HEK293 (cell line): Measurements from ENCODE around the gene STX11.

Experiments used
- CTCF ChIA-PET: fragments of 350-600 bp; formaldehyde crosslinking; extraction: SDS; loops from one replicate; lab custom pipeline; 2021; ENCODE audit warnings: antibody characterized with exemption; lab: Yijun Ruan, JAX
- POLR2A ChIA-PET: fragments of 300-600 bp; formaldehyde crosslinking; extraction: SDS; loops from one replicate; lab custom pipeline; 2020; ENCODE audit warnings: antibody characterized with exemption, inconsistent platforms; lab: Yijun Ruan, JAX
- H3K27ac ChIP-seq: fragments of 200-500 bp; sonication (Bioruptor generic); 2 replicates; pipeline ENCODE4 v1.5.1; 2014; ENCODE audit warnings: low read depth, low read length, control low read depth, inconsistent platforms; ENCODE audit errors: extremely low read depth
- H3K36me3 ChIP-seq, 2 experiments: fragments of 200-500 bp in 1 of 2; sonication (Bioruptor generic) in 1 of 2; 1 replicate in 1 of 2; 2 replicates in 1 of 2; pipeline ENCODE4 v1.5.1; 2014 to 2017; ENCODE audit warnings: inconsistent platforms in 2 of 2, low read length in 2 of 2; ENCODE audit not compliant: control insufficient read depth in 2 of 2, insufficient read depth in 1 of 2
- H3K4me1 ChIP-seq: fragments of 200-500 bp; sonication (Bioruptor generic); 2 replicates; pipeline ENCODE4 v1.5.1; 2014; ENCODE audit warnings: mild to moderate bottlenecking, low read length, inconsistent platforms; ENCODE audit not compliant: control insufficient read depth, insufficient read depth
- H3K4me3 ChIP-seq: 2 replicates; pipeline ENCODE4 v1.5.1; 2011; ENCODE audit warnings: low read depth, mild to moderate bottlenecking, control low read depth, low read length, moderate library complexity
- H3K9me3 ChIP-seq: fragments of 200-500 bp; sonication (Bioruptor generic); 2 replicates; pipeline ENCODE4 v1.5.1; 2014; ENCODE audit warnings: low read depth, low read length, inconsistent platforms; ENCODE audit not compliant: control insufficient read depth, insufficient read depth
- GFI1B ChIP-seq: fragments of 450-650 bp; formaldehyde crosslinking; IDR thresholded peaks from 2 replicates; pipeline ENCODE4 v1.5.1; 2016; ENCODE audit warnings: missing biosample characterization, missing genetic modification characterization
- GLIS1 ChIP-seq: fragments of 450-650 bp; formaldehyde crosslinking; IDR thresholded peaks from 2 replicates; pipeline ENCODE4 v1.5.1; 2016; ENCODE audit warnings: missing biosample characterization, missing genetic modification characterization
- REPIN1 ChIP-seq: fragments of 450-650 bp; formaldehyde crosslinking; IDR thresholded peaks from 2 replicates; pipeline ENCODE4 v1.5.1; 2017; ENCODE audit warnings: missing biosample characterization, missing genetic modification characterization, low read depth
- SCRT1 ChIP-seq: fragments of 450-650 bp; formaldehyde crosslinking; IDR thresholded peaks from 2 replicates; pipeline ENCODE4 v1.5.1; 2016; ENCODE audit warnings: missing biosample characterization, missing genetic modification characterization, borderline replicate concordance
- TRIM28 ChIP-seq: IDR thresholded peaks from 2 replicates; pipeline ENCODE4 v1.6.1; 2011; ENCODE audit warnings: low read length, control low read depth, borderline replicate concordance
- ZNF112 ChIP-seq: fragments of 450-650 bp; formaldehyde crosslinking; IDR thresholded peaks from 2 replicates; pipeline ENCODE4 v1.5.0; 2017; ENCODE audit warnings: missing biosample characterization, missing genetic modification characterization
- ZNF146 ChIP-seq: fragments of 450-650 bp; formaldehyde crosslinking; IDR thresholded peaks from 2 replicates; pipeline ENCODE4 v1.5.1; 2016; ENCODE audit warnings: missing biosample characterization, missing genetic modification characterization
- ZNF280D ChIP-seq: fragments of 450-650 bp; formaldehyde crosslinking; IDR thresholded peaks from 2 replicates; pipeline ENCODE4 v1.5.1; 2016; ENCODE audit warnings: missing biosample characterization, missing genetic modification characterization
- ZNF335 ChIP-seq: fragments of 450-650 bp; formaldehyde crosslinking; conservative IDR thresholded peaks from 2 replicates; pipeline ENCODE4 v1.5.1; 2016; ENCODE audit warnings: missing biosample characterization, missing genetic modification characterization
- ZNF394 ChIP-seq: fragments of 450-650 bp; formaldehyde crosslinking; IDR thresholded peaks from 2 replicates; pipeline ENCODE4 v1.5.1; 2016; ENCODE audit warnings: missing biosample characterization, missing genetic modification characterization, mild to moderate bottlenecking, moderate library complexity, borderline replicate concordance
- ZNF514 ChIP-seq: fragments of 450-650 bp; formaldehyde crosslinking; IDR thresholded peaks from 2 replicates; pipeline ENCODE4 v1.5.1; 2016; ENCODE audit warnings: missing biosample characterization, missing genetic modification characterization
- ZNF518A ChIP-seq: fragments of 450-650 bp; formaldehyde crosslinking; conservative IDR thresholded peaks from 2 replicates; pipeline ENCODE4 v1.5.1; 2016; ENCODE audit warnings: low read depth, missing biosample characterization, missing genetic modification characterization
- ZNF521 ChIP-seq: fragments of 450-650 bp; formaldehyde crosslinking; IDR thresholded peaks from 2 replicates; pipeline ENCODE4 v1.5.1; 2017; ENCODE audit warnings: missing biosample characterization, mild to moderate bottlenecking, missing genetic modification characterization
- ZNF530 ChIP-seq: fragments of 450-650 bp; formaldehyde crosslinking; IDR thresholded peaks from 2 replicates; pipeline ENCODE4 v1.5.1; 2016; ENCODE audit warnings: low read depth, missing biosample characterization, missing genetic modification characterization
- TF ChIP-seq, protein P1 (sequence below): fragments of 450-650 bp; formaldehyde crosslinking; IDR thresholded peaks from 2 replicates; pipeline ENCODE4 v1.5.1; 2016; ENCODE audit warnings: missing biosample characterization, missing genetic modification characterization
- TF ChIP-seq, protein P2 (sequence below): fragments of 450-650 bp; formaldehyde crosslinking; IDR thresholded peaks from 2 replicates; pipeline ENCODE4 v1.5.1; 2016; ENCODE audit warnings: missing biosample characterization, missing genetic modification characterization, borderline replicate concordance
- TF ChIP-seq, protein P3 (sequence below): fragments of 450-650 bp; formaldehyde crosslinking; IDR thresholded peaks from 2 replicates; pipeline ENCODE4 v1.5.1; 2016; ENCODE audit warnings: missing biosample characterization, missing genetic modification characterization, borderline replicate concordance

The STX11 gene

GRCh38 chr6:144144996-144145395, 5.3 kb upstream of the STX11 start (continued):
- TF ChIP-seq ZNF514 (tag by site-specific recombination): no peak
- TF ChIP-seq ZNF280D (tag by site-specific recombination): no peak
- no peak for TF ChIP-seq GFI1B
- TF ChIP-seq TRIM28: no peak
- TF ChIP-seq, protein P1, sequence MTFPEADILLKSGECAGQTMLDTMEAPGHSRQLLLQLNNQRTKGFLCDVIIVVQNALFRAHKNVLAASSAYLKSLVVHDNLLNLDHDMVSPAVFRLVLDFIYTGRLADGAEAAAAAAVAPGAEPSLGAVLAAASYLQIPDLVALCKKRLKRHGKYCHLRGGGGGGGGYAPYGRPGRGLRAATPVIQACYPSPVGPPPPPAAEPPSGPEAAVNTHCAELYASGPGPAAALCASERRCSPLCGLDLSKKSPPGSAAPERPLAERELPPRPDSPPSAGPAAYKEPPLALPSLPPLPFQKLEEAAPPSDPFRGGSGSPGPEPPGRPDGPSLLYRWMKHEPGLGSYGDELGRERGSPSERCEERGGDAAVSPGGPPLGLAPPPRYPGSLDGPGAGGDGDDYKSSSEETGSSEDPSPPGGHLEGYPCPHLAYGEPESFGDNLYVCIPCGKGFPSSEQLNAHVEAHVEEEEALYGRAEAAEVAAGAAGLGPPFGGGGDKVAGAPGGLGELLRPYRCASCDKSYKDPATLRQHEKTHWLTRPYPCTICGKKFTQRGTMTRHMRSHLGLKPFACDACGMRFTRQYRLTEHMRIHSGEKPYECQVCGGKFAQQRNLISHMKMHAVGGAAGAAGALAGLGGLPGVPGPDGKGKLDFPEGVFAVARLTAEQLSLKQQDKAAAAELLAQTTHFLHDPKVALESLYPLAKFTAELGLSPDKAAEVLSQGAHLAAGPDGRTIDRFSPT (tag by site-specific recombination): no peak

DNA sequence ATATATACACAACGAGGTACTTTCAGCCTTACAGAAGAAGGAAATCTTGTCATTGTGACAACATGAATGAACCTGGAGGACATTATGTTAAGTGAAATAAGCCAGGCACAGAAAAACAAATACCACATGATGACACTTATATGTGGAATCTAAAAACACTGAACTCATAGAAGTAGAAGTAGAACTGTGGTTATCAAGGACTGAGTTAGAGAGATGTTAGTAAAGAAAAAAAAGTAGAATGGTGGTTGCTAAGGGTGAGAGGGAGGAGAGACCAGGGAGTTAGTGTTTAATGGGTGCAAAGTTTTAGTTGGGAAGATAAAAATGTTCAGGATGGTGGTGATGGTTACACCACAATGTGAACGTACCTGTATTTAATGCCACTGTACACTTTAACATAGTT, 4.8 kb upstream of the STX11 start:
- Histone ChIP-seq H3K27ac (no peak overlapping the region), H3K4me1 (no peaks in the 10 kb centered on the region), H3K9me3 (no peaks in the 10 kb centered on the region), H3K4me3 (no peak overlapping the region), H3K36me3 (no peaks in the 10 kb centered on the region)
- ChIA-PET POLR2A (no interaction called here), CTCF (no interaction called here)
- no peak for TF ChIP-seq REPIN1
- TF ChIP-seq GLIS1 (tag by site-specific recombination): no peak
- TF ChIP-seq, protein P2, sequence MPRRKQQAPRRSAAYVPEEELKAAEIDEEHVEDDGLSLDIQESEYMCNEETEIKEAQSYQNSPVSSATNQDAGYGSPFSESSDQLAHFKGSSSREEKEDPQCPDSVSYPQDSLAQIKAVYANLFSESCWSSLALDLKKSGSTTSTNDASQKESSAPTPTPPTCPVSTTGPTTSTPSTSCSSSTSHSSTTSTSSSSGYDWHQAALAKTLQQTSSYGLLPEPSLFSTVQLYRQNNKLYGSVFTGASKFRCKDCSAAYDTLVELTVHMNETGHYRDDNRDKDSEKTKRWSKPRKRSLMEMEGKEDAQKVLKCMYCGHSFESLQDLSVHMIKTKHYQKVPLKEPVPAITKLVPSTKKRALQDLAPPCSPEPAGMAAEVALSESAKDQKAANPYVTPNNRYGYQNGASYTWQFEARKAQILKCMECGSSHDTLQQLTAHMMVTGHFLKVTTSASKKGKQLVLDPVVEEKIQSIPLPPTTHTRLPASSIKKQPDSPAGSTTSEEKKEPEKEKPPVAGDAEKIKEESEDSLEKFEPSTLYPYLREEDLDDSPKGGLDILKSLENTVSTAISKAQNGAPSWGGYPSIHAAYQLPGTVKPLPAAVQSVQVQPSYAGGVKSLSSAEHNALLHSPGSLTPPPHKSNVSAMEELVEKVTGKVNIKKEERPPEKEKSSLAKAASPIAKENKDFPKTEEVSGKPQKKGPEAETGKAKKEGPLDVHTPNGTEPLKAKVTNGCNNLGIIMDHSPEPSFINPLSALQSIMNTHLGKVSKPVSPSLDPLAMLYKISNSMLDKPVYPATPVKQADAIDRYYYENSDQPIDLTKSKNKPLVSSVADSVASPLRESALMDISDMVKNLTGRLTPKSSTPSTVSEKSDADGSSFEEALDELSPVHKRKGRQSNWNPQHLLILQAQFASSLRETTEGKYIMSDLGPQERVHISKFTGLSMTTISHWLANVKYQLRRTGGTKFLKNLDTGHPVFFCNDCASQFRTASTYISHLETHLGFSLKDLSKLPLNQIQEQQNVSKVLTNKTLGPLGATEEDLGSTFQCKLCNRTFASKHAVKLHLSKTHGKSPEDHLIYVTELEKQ (tag by site-specific recombination): no peak
- no peak for TF ChIP-seq ZNF518A (tag by site-specific recombination)
- TF ChIP-seq ZNF530 (tag by site-specific recombination): no peak
- no peak for TF ChIP-seq ZNF146 (tag by site-specific recombination)
- no peak for TF ChIP-seq ZNF112
- TF ChIP-seq GFI1B: no peak
- TF ChIP-seq ZNF394 (tag by site-specific recombination): no peak
- no peak for TF ChIP-seq SCRT1 (tag by site-specific recombination)
- TF ChIP-seq ZNF335 (tag by site-specific recombination): no peak
- no peak for TF ChIP-seq ZNF521
- TF ChIP-seq, protein P3, sequence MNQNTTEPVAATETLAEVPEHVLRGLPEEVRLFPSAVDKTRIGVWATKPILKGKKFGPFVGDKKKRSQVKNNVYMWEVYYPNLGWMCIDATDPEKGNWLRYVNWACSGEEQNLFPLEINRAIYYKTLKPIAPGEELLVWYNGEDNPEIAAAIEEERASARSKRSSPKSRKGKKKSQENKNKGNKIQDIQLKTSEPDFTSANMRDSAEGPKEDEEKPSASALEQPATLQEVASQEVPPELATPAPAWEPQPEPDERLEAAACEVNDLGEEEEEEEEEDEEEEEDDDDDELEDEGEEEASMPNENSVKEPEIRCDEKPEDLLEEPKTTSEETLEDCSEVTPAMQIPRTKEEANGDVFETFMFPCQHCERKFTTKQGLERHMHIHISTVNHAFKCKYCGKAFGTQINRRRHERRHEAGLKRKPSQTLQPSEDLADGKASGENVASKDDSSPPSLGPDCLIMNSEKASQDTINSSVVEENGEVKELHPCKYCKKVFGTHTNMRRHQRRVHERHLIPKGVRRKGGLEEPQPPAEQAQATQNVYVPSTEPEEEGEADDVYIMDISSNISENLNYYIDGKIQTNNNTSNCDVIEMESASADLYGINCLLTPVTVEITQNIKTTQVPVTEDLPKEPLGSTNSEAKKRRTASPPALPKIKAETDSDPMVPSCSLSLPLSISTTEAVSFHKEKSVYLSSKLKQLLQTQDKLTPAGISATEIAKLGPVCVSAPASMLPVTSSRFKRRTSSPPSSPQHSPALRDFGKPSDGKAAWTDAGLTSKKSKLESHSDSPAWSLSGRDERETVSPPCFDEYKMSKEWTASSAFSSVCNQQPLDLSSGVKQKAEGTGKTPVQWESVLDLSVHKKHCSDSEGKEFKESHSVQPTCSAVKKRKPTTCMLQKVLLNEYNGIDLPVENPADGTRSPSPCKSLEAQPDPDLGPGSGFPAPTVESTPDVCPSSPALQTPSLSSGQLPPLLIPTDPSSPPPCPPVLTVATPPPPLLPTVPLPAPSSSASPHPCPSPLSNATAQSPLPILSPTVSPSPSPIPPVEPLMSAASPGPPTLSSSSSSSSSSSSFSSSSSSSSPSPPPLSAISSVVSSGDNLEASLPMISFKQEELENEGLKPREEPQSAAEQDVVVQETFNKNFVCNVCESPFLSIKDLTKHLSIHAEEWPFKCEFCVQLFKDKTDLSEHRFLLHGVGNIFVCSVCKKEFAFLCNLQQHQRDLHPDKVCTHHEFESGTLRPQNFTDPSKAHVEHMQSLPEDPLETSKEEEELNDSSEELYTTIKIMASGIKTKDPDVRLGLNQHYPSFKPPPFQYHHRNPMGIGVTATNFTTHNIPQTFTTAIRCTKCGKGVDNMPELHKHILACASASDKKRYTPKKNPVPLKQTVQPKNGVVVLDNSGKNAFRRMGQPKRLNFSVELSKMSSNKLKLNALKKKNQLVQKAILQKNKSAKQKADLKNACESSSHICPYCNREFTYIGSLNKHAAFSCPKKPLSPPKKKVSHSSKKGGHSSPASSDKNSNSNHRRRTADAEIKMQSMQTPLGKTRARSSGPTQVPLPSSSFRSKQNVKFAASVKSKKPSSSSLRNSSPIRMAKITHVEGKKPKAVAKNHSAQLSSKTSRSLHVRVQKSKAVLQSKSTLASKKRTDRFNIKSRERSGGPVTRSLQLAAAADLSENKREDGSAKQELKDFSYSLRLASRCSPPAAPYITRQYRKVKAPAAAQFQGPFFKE (tag by site-specific recombination): no peak
